HG03354 (cell line): Measurements from ENCODE around the gene B9D1.
"Not testable (repeated sequence)": the region's sequence is repeated elsewhere in the genome, so short reads cannot be mapped to it uniquely, and the experiment has no call there.

Experiments used
- ATAC-seq: cut with Tn5 transposase; IDR thresholded peaks from one replicate; pipeline ENCODE4 v1.9.1; 2021; ENCODE audit warnings: mild to moderate bottlenecking; ENCODE audit not compliant: unreplicated experiment, poor library complexity, severe bottlenecking

Gene B9D1

GRCh38 chr17:19363460-19364035, 1.0 kb upstream of the B9D1 start:
- ATAC-seq = no peak

GRCh38 chr17:19363114-19363438, 553 bp upstream of the B9D1 start:
- no peak for ATAC-seq

- no peak for ATAC-seq
These were observed 613 bp downstream of the B9D1 start for GRCh38 chr17:19361944-19362276.

- ATAC-seq = no peak
These were observed 1.2 kb downstream of the B9D1 start for GRCh38 chr17:19361326-19361725.

- no peak for ATAC-seq
These were observed 1.8 kb downstream of the B9D1 start for GRCh38 chr17:19360772-19361171.

- ATAC-seq = no peak
These were observed 2.7 kb downstream of the B9D1 start for GRCh38 chr17:19359856-19360255.

- no peak for ATAC-seq
These were observed 3.4 kb downstream of the B9D1 start for GRCh38 chr17:19359151-19359550.

- no peak for ATAC-seq
These were observed 4.8 kb downstream of the B9D1 start for GRCh38 chr17:19357761-19358160.

- no peak for ATAC-seq
These were observed 5.2 kb downstream of the B9D1 start for GRCh38 chr17:19357351-19357750.

- no peak for ATAC-seq
These were observed 7.8 kb downstream of the B9D1 start for GRCh38 chr17:19354748-19355147.

- not testable (repeated sequence) for ATAC-seq
These were observed 9.1 kb downstream of the B9D1 start for GRCh38 chr17:19353401-19353800.

- no peak for ATAC-seq
These were observed 13.7 kb downstream of the B9D1 start for GRCh38 chr17:19348806-19349205.

GRCh38 chr17:19348081-19348650, 14.4 kb downstream of the B9D1 start:
- no peak for ATAC-seq

- no peak for ATAC-seq
These were observed 15.0 kb downstream of the B9D1 start for GRCh38 chr17:19347323-19348080.

GRCh38 chr17:19346351-19347255, 15.9 kb downstream of the B9D1 start:
- no peak for ATAC-seq

- no peak for ATAC-seq
These were observed 16.8 kb downstream of the B9D1 start for GRCh38 chr17:19345486-19346350.

GRCh38 chr17:19345067-19345460, 17.5 kb downstream of the B9D1 start:
- no peak for ATAC-seq

GRCh38 chr17:19344311-19345066, 18.0 kb downstream of the B9D1 start:
- no peak for ATAC-seq

GRCh38 chr17:19343671-19344151, 18.8 kb downstream of the B9D1 start:
- ATAC-seq = no peak
